Colonic mucosa (tissue), 4 donors: ENCODE data around the gene FAM227A. TPM values are rescaled to one million over a fixed set of nuclear protein-coding genes. Genes with fewer than 3 reads are reported as not detected.

Experiments
- DNase-seq: peaks from one replicate; pipeline ENCODE4 v3.0.0-alpha.2; 2020
- H3K27ac ChIP-seq: fragments of 200-600 bp; one replicate; pipeline ENCODE4 v1.8.0; 2021
- H3K27me3 ChIP-seq: fragments of 200-600 bp; one replicate; pipeline ENCODE4 v1.8.0; 2021
- H3K36me3 ChIP-seq: fragments of 200-600 bp; one replicate; pipeline ENCODE4 v1.8.0; 2021
- H3K4me1 ChIP-seq: fragments of 200-600 bp; one replicate; pipeline ENCODE4 v1.8.0; 2021; ENCODE audit warnings: mild to moderate bottlenecking
- H3K4me3 ChIP-seq: fragments of 200-600 bp; one replicate; pipeline ENCODE4 v1.8.0; 2021
- H3K9ac ChIP-seq, 2 donors: one replicate each; pipeline ENCODE4 v1.7.0; 2013; ENCODE audit warnings: control low read depth in 2 of 2, low read depth in 2 of 2, low read length in 2 of 2
- H3K9me3 ChIP-seq: fragments of 200-600 bp; one replicate; pipeline ENCODE4 v1.8.0; 2021
- CTCF ChIP-seq: fragments of 200-600 bp; IDR thresholded peaks from one replicate; pipeline ENCODE4 v1.8.0; 2022; ENCODE audit warnings: antibody characterized with exemption, mild to moderate bottlenecking
- intact Hi-C: fragments of 100-400 bp; cut with DNase I; formaldehyde crosslinking; loops from one replicate; pipeline ENCODE4 v1.14.1; 2022
- total RNA-seq, 2 donors: library from RNA; stranded (reverse); fragmentation: NEBNext Ultra II Directional in 1 of 2; extraction: Animal tissue kit (Norgen Biotek cat#: 25700) in 1 of 2; gene quantifications; one replicate each; pipeline ENCODE4 v1.2.1, GENCODE V29; 2021
- donor health status: healthy.
- donor health status: DM: no; HTN: no; CAD: no.
- donor health status: DM: no; HTN: no; CAD: no.

The FAM227A gene
- total RNA-seq, 2 donors from 2014 or later: 0.21 to 2.0 TPM

GRCh38 chr22:38578505-38578904, 77.7 kb downstream of the FAM227A start:
- intact Hi-C loops: no loop called here
- Histone ChIP-seq H3K4me3 (no peak overlapping the region), H3K36me3 (no peaks in the 10 kb centered on the region), H3K27me3 (no peaks in the 10 kb centered on the region), H3K4me1 (no peaks in the 10 kb centered on the region), H3K9me3 (no peaks in the 10 kb centered on the region), H3K9ac (no peak overlapping the region), H3K27ac (no peak overlapping the region)
- DNase-seq: no peak
- no peak for TF ChIP-seq CTCF

- peak; percentile 30 for TF ChIP-seq CTCF
- peak; percentile 36 for DNase-seq
- intact Hi-C loops: loop anchor here (5.0 kb wide), 2 partner anchors 155 to 520 kb away; no protein-coding TSS in a partner anchor
- Histone ChIP-seq H3K9me3 (no peaks in the 10 kb centered on the region), H3K9ac (no peak overlapping the region), H3K27ac (no peak overlapping the region), H3K4me3 (no peak overlapping the region), H3K36me3 (no peaks in the 10 kb centered on the region), H3K4me1 (no peaks in the 10 kb centered on the region), H3K27me3 (no peaks in the 10 kb centered on the region)
Observed at GRCh38 chr22:38572065-38572464, 84.1 kb downstream of the FAM227A start.

- no peaks in the 10 kb centered on the region for H3K36me3 ChIP-seq
- H3K9me3 ChIP-seq: no peaks in the 10 kb centered on the region
- intact Hi-C loops: loop anchor here (5.0 kb wide), 2 partner anchors 154 to 519 kb away; no protein-coding TSS in a partner anchor
Observed at GRCh38 chr22:38570779-38571364, 85.3 kb downstream of the FAM227A start.

GRCh38 chr22:38569972-38570778, 86.0 kb downstream of the FAM227A start, which contains the start of gene DMC1:
DMC1 (minus strand) TSS chr22:38570183; CDS start chr22:38568256, 1,927 bp downstream.
- TF ChIP-seq CTCF: no peak
- no peaks in the 10 kb centered on the region for H3K36me3 ChIP-seq
- H3K9me3 ChIP-seq: no peaks in the 10 kb centered on the region
- no peak within 1 kb of the TSS for H3K27ac ChIP-seq
- H3K4me3 ChIP-seq: peak within 1 kb of the TSS; percentile 57
- intact Hi-C loops: loop anchor here (5.0 kb wide), 2 partner anchors 153 to 518 kb away; no protein-coding TSS in a partner anchor
- DNase-seq: peak; percentile 98
- H3K27me3 ChIP-seq: no peaks in the 10 kb centered on the region
- no peaks in the 10 kb centered on the region for H3K4me1 ChIP-seq
- peak within 1 kb of the TSS; percentile 69 to 79 for H3K9ac ChIP-seq

More at GRCh38 chr22:38570779-38571364, 85.3 kb downstream of the FAM227A start:
- no peaks in the 10 kb centered on the region for H3K27me3 ChIP-seq
- no peak for TF ChIP-seq CTCF
- peak; percentile 48 for DNase-seq
- H3K4me1 ChIP-seq: no peaks in the 10 kb centered on the region
- H3K27ac ChIP-seq: no peak overlapping the region
- H3K9ac ChIP-seq: peak overlapping the region; percentile 61 to 79
- peak overlapping the region; percentile 57 for H3K4me3 ChIP-seq

GRCh38 chr22:38569181-38569971, 86.8 kb downstream of the FAM227A start:
- no peak overlapping the region for H3K27ac ChIP-seq
- H3K9me3 ChIP-seq: no peaks in the 10 kb centered on the region
- no peaks in the 10 kb centered on the region for H3K27me3 ChIP-seq
- H3K36me3 ChIP-seq: no peaks in the 10 kb centered on the region
- peak overlapping the region; percentile 16 to 69 for H3K9ac ChIP-seq
- peak overlapping the region; percentile 57 for H3K4me3 ChIP-seq
- DNase-seq: no peak
- intact Hi-C loops: no loop called here
- no peak for TF ChIP-seq CTCF
- H3K4me1 ChIP-seq: no peaks in the 10 kb centered on the region
